Mesendoderm (in vitro differentiated cells): Measurements from ENCODE around the gene MAGEA10.

Experiments
- DNase-seq: peaks from one replicate; pipeline ENCODE4 v3.0.0; 2013
- H2AK5ac ChIP-seq: 2 replicates; pipeline ENCODE4 v1.6.1; 2013; ENCODE audit warnings: low read length, inconsistent platforms
- H2BK120ac ChIP-seq: 2 replicates; pipeline ENCODE4 v1.6.1; 2013; ENCODE audit warnings: low read depth, mild to moderate bottlenecking, low read length, moderate library complexity, mixed read lengths
- H2BK15ac ChIP-seq: replicated peaks from 2 replicates; pipeline ENCODE4 v1.6.1; 2013; ENCODE audit warnings: low read depth, mild to moderate bottlenecking, moderate library complexity
- H2BK5ac ChIP-seq: 2 replicates; pipeline ENCODE4 v1.6.1; 2013; ENCODE audit warnings: low read length, inconsistent platforms
- H3K18ac ChIP-seq: 2 replicates; pipeline ENCODE4 v1.6.1; 2013; ENCODE audit warnings: mild to moderate bottlenecking, low read length, mixed read lengths
- H3K23ac ChIP-seq: one replicate; pipeline ENCODE4 v1.6.1; 2013; ENCODE audit warnings: low read length
- H3K27ac ChIP-seq: 2 replicates; pipeline ENCODE4 v1.5.1; 2013; ENCODE audit warnings: low read depth, mild to moderate bottlenecking, inconsistent platforms, low read length, moderate library complexity
- H3K27me3 ChIP-seq: 2 replicates; pipeline ENCODE4 v1.6.1; 2013; ENCODE audit warnings: low read length, control low read depth, mild to moderate bottlenecking, inconsistent platforms; ENCODE audit not compliant: insufficient read depth, poor library complexity
- H3K36me3 ChIP-seq: 2 replicates; pipeline ENCODE4 v1.6.1; 2013; ENCODE audit warnings: low read length, inconsistent platforms; ENCODE audit not compliant: control insufficient read depth, insufficient read depth
- H3K4ac ChIP-seq: one replicate; pipeline ENCODE4 v1.6.1; 2013; ENCODE audit warnings: low read depth, mild to moderate bottlenecking, low read length, moderate library complexity
- H3K4me1 ChIP-seq: 2 replicates; pipeline ENCODE4 v1.6.1; 2013; ENCODE audit warnings: low read depth, low read length, inconsistent platforms; ENCODE audit not compliant: control insufficient read depth
- H3K4me2 ChIP-seq: 2 replicates; pipeline ENCODE4 v1.6.1; 2013; ENCODE audit warnings: low read length
- H3K4me3 ChIP-seq: 2 replicates; pipeline ENCODE4 v1.5.1; 2013; ENCODE audit warnings: mild to moderate bottlenecking, low read length
- H3K56ac ChIP-seq: one replicate; pipeline ENCODE4 v1.6.1; 2013; ENCODE audit warnings: low read length
- H3K79me1 ChIP-seq: 2 replicates; pipeline ENCODE4 v1.6.1; 2013; ENCODE audit warnings: low read length, inconsistent platforms
- H3K79me2 ChIP-seq: 2 replicates; pipeline ENCODE4 v1.6.1; 2013; ENCODE audit warnings: mild to moderate bottlenecking, low read length; ENCODE audit not compliant: control insufficient read depth, insufficient read depth
- H3K9ac ChIP-seq: 2 replicates; pipeline ENCODE4 v1.6.1; 2013; ENCODE audit warnings: low read length, inconsistent platforms
- H4K5ac ChIP-seq: one replicate; pipeline ENCODE4 v1.6.1; 2013; ENCODE audit warnings: low read length
- H4K8ac ChIP-seq: one replicate; pipeline ENCODE4 v1.6.1; 2013; ENCODE audit warnings: low read depth, mild to moderate bottlenecking, control low read depth, low read length, moderate library complexity
- WGBS: extraction: QIAGEN DNeasy Blood & Tissue Kit; methylation state at CpG from one replicate; pipeline ENCODE4 v1.1.7; 2013; ENCODE audit warnings: low lambda C conversion rate, missing lambda C conversion rate; ENCODE audit not compliant: insufficient coverage; ENCODE audit errors: extremely low coverage; 5-methylcytosine and 5-hydroxymethylcytosine counted together

The MAGEA10 gene

GRCh38 chrX:152108527-152108926 lies 29.9 kb downstream of the MAGEA10 start:
- Histone ChIP-seq H2BK15ac (no peak overlapping the region), H3K36me3 (no peaks in the 10 kb centered on the region), H3K4ac (no peak overlapping the region), H3K4me2 (no peak overlapping the region), H2BK5ac (no peak overlapping the region), H3K27me3 (no peaks in the 10 kb centered on the region), H3K23ac (no peak overlapping the region), H2AK5ac (no peak overlapping the region), H3K79me1 (no peaks in the 10 kb centered on the region), H3K56ac (no peak overlapping the region), H2BK120ac (no peak overlapping the region), H3K79me2 (no peaks in the 10 kb centered on the region), H4K8ac (no peak overlapping the region), H3K9ac (no peak overlapping the region), H3K27ac (no peak overlapping the region), H4K5ac (no peak overlapping the region), H3K18ac (no peak overlapping the region), H3K4me3 (no peak overlapping the region), H3K4me1 (no peaks in the 10 kb centered on the region)
- WGBS: no CpG with 5 or more reads among the region's 5 CpGs
- DNase-seq: no peak

- no peak overlapping the region for H2BK5ac ChIP-seq
Measured at GRCh38 chrX:152103866-152104265, 34.5 kb downstream of the MAGEA10 start.

GRCh38 chrX:152086141-152086540 lies 52.2 kb downstream of the MAGEA10 start:
- DNase-seq: no peak
- Histone ChIP-seq H3K4me3 (no peak overlapping the region), H3K18ac (no peak overlapping the region), H3K4me1 (no peaks in the 10 kb centered on the region), H2BK5ac (no peak overlapping the region), H3K23ac (no peak overlapping the region), H3K79me1 (no peaks in the 10 kb centered on the region), H4K5ac (no peak overlapping the region), H4K8ac (no peak overlapping the region), H3K9ac (no peak overlapping the region), H3K27ac (no peak overlapping the region), H2BK15ac (no peak overlapping the region), H2BK120ac (no peak overlapping the region), H2AK5ac (no peak overlapping the region), H3K79me2 (no peaks in the 10 kb centered on the region), H3K36me3 (no peaks in the 10 kb centered on the region), H3K4me2 (no peak overlapping the region), H3K4ac (no peak overlapping the region), H3K56ac (no peak overlapping the region), H3K27me3 (no peaks in the 10 kb centered on the region)
- no CpG with 5 or more reads among the region's 6 CpGs for WGBS

More at GRCh38 chrX:152103866-152104265, 34.5 kb downstream of the MAGEA10 start:
- Histone ChIP-seq H3K4ac (no peak overlapping the region), H3K4me1 (no peaks in the 10 kb centered on the region), H3K4me2 (no peak overlapping the region), H4K5ac (no peak overlapping the region), H3K4me3 (no peak overlapping the region), H3K9ac (no peak overlapping the region), H2AK5ac (no peak overlapping the region), H3K79me2 (no peaks in the 10 kb centered on the region), H3K27me3 (no peaks in the 10 kb centered on the region), H4K8ac (no peak overlapping the region), H3K27ac (no peak overlapping the region), H3K79me1 (no peaks in the 10 kb centered on the region), H2BK120ac (no peak overlapping the region), H3K23ac (no peak overlapping the region), H3K36me3 (no peaks in the 10 kb centered on the region), H3K18ac (no peak overlapping the region), H3K56ac (no peak overlapping the region), H2BK15ac (no peak overlapping the region)
- WGBS: no CpG with 5 or more reads among the region's 6 CpGs
- no peak for DNase-seq
